NCI-H2171 (cell line): ENCODE measurements around the gene TESK2.
A peak's percentile ranks its signal among the peaks of the same experiment; 100 is the strongest.
"Not testable (repeated sequence)": the region's sequence is repeated elsewhere in the genome, so short reads cannot be mapped to it uniquely, and the experiment has no call there.

Source experiments
- DNase-seq: peaks from one replicate; lab custom pipeline; 2025; lab: John Stamatoyannopoulos, UW

TESK2 gene, protein sequence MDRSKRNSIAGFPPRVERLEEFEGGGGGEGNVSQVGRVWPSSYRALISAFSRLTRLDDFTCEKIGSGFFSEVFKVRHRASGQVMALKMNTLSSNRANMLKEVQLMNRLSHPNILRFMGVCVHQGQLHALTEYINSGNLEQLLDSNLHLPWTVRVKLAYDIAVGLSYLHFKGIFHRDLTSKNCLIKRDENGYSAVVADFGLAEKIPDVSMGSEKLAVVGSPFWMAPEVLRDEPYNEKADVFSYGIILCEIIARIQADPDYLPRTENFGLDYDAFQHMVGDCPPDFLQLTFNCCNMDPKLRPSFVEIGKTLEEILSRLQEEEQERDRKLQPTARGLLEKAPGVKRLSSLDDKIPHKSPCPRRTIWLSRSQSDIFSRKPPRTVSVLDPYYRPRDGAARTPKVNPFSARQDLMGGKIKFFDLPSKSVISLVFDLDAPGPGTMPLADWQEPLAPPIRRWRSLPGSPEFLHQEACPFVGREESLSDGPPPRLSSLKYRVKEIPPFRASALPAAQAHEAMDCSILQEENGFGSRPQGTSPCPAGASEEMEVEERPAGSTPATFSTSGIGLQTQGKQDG

DNA sequence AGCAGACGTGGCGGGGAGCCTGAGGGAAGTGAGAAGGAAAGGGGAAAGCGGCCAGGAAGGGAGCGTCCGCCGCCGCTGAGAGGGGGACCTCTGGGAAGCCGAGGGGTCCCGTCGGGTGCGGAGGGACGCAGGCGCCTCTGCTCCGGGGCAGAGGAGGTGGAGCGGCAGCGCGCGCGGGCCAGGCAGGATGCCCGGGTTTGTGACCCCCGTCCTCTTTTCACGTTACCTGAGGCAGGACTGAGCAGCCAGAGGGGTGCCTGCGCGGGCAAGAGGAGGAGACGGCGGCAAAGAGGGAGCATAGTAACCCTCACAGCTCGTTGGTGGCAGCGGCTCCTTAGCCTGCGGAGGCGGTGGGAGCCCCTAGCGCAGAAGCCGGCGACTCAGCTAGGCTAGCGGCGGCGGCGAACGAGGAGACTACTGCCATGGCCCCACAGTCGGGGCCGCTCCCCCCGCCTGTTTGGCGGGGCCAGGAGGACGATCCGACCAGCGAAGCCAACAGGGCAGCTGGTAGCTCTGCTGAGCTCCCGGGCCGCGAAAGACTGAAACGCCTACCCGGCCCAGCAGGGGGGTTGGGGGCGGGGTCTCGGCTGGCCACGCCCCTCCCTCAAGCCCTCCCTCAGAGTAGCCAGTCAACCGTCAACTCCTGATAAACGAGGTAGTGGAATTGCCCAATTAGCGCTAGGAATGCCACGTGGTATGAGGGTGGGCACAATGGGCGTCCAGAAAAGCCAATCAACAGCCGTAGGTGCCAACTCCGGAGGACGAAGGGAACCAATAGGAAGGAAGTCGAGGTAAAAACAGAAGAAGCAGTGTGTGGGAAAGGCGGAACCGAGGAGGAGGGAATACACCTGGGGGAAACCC, at the start of gene TESK2:
TSS of gene TESK2 (minus strand) at position 538 of the 861 bp plus-strand sequence. CDS start 33,378 bp downstream, outside the sequence.
- peak; percentile 98 for DNase-seq

DNA sequence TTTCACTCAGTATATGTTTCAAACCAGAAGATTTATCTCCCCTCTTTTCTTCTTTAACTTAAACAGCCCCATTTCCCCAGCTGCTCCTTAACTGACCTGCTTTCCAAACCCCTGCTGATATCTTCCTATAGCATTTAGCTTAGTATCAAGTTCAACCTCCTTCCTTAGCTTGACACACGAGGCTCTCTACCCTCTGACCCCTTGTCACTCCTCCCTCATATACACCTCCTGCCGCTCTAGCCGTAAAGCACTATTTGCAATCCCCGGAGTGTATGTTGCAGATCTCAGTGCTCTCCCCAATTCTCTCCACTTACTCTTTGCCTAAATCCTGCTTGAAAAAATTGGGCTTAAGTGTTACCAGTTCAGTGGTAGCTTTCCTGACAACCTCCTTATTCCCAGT, 45.9 kb upstream of the TESK2 start:
- DNase-seq: no peak

DNA sequence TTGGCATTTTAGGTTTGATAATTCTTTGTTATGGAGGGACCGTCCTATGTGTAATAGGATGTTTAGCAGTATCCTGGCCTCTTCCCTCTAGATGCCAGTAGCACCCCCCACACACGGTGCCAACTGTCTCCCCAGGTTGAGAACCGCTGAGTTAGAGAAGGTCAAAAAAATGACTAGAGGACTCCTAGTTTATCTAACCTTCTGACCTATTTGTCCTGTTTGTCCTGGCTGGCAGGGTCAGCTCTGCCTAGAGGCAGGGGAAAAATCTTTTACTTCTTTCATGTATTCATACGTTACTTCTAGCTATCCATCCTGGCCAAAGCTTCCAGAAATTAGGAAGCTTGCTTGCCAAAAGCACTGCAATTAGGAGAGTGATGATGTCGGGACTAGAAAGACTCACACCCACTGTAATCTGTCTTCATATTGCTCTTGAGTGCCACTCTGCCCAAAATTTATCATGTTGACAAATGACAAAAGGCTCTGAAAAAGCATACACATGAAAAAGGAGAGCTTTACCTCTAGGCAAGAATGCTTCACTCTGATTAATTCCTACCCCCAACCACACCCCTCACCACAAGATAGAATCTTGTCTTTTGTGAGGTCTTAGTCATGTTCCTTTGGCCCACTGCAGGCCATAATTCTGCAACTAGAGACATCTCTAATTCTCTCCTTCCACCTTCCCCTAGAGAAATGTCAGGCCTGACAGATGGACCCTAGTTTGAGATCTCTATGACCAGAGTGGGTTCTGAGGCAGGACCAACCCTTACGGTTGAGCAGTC, 45.2 kb upstream of the TESK2 start:
- DNase-seq: no peak

DNA sequence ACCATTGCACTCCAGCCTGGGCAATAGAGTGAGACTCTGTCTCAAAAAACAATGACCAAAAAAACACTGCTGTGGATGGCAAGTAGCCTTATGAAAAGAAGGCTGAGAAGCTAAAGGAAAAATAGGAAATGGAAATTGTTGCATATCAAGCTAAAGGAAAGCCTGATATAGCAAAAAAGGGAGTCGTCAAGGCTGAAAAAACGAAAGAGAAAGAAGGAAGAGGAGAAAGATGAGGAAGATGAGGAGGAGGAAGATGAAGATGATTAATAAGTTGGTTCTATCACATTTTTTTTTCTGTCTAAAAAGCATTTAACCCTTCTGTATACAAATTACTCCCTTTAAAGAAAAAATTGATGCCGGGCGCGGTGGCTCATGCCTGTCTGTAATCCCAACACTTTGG, 40.9 kb upstream of the TESK2 start:
- DNase-seq: no peak

DNA sequence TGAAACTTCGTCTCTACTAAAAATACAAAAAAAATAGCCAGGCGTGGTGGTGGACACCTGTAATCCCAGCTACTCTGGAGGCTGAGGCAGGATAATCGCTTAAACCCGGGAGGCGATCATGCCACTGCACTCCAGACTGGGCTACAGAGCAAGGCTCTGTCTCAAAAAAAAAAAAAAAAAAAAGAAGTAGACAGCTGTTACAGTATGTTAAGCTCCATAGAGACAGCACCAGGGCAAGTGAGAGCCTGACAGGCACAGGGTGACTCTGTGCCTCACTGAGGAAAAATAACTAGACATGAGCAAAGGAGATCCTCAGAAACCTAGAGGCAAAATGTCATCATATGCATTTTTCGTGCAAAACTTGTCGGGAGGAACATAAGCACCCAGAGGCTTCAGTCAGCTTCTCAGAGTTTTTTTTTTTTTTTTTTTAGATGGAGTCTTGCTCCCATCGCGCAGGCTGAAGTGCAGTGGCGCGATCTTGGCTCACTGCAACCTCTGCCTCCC, 39.7 kb upstream of the TESK2 start:
- peak; percentile 54 for DNase-seq

DNA sequence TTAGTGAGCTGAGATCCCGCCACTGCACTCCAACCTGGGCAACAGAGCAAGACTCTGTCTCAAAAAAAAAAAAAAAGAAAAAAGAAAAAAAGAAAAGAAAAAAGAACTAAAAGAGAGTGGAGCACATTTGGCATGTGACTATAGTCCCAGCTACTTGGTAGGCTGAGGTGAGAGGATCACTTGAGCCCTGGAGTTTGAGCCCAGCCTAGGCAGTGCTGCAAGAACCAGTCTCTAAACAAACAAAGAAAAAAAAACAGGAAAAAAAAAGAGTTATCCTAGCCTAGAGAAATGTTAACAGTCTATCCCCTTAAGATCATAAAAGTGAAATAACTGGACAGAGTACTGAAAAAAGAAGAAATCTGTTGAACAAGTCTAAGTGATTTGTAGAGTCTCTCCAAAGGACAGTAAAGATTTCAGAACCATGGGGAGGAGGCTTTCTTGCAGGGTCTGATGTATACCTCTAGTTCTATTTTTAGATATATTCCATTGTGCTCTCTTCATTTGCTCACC, 35.2 kb upstream of the TESK2 start:
- no peak for DNase-seq

DNA sequence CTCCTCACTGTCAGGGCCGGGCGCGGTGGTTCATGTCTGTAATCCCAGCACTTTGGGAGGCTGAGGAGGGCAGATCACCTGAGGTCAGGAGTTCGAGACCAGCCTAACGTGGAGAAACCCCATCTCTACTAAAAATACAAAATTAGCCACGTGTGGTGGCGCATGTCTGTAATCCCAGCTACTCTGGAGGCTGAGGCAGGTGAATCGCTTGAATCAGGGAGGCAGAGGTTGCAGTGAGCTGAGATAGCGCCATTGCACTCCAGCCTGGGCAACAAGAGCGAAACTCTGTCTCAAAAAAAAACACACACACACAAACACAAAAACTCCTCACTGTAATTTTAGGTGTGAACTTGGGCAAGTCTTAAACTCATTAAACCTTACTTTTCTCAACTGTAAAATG, 33.0 kb upstream of the TESK2 start:
- DNase-seq: not testable (repeated sequence)

DNA sequence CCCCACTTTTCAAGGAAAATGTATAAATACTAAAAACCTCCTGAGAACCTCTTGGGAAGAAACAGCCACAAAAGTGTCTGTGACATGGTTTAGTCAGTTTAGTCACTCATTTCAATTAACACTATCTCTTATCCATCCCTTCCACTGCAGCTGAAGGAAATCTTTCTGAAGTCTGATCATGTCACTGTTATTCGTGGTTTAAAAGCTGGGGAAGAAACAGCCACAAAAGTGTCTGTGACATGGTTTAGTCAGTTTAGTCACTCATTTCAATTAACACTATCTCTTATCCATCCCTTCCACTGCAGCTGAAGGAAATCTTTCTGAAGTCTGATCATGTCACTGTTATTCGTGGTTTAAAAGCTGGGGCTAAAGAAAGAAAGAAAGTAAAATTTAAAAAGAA, 32.6 kb upstream of the TESK2 start:
- DNase-seq: not testable (repeated sequence)

DNA sequence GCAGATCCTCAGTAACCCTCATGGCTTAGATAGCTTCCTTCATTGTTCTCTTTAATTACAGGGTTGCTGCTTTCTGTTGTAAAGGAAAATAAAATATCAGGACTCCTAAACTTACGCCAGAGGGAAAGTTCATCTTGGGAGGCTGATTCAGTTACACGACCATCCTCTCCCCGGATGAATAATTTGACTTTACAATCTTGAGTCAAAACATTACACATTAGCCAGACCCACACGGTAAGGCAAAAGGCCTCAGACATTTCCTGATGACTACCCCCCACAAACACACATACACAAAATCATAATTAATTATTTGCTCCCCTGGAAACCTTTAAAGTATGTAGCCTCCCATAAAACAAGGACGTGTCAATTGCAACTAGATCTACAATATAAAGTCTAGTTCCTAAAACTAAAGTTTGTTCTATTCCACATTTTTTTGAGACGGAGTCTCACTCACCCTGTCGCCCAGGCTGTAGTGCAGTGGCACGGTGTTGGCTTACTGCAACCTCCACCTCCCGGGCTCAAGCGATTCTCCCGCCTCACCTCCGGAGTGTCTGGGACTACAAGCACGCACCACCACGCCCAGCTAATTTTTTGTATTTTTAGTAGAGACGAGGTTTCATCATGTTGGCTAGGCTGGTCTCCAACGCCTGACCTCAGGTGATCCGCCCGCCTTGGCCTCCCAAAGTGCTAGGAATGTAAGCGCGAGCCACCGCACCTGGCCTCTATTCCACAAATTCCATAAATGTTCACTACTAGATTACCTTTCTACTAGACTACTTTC, 31.6 kb upstream of the TESK2 start:
- DNase-seq: no peak

DNA sequence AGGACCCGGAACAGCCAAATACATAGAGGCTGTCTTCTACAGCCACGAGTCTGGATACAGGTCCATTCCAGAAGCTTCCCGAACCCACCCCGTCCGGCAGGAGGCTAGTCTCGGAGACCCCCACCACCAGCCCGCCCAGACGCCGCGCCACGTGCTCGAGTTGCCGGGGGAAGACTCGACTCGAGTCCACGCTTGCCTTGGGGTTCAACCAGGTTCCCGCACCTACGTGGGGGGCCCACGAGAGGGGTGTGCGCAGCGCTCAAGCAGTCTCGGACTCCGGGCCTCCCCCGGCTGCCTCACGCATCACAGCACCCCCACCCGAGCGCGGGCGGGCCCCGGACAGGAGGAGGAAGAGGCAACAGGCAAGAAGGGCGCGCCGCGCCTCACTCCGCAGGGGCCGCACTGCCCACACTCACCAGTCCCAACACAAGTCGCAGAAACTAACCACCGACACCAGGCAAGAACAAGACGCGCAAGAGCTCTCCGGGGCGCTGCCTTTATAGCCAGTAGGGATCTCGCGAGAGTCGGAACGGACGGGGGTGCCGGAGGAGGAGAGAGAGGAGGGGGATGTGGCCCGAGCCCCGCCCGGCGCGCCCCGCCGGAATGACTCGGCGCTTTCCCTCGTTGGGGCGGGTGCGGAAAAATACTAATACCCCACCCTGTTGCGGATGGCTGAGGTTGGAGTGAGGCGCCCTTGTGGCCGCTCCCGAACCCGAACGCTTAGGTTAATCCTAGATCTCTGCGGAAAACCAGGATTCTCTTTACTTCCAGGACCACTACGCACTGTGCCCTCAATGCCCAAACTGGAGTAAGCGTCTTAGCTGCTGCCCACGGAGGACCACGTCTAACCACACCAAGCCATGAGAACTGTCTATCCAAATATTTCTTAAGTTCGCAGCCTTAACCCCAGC, 30.7 kb upstream of the TESK2 start, which contains the start of gene PRDX1:
TSS of gene PRDX1 (minus strand) at position 472 of the 911 bp plus-strand sequence. CDS start 2,841 bp downstream, outside the sequence.
- DNase-seq: peak; percentile 66

DNA sequence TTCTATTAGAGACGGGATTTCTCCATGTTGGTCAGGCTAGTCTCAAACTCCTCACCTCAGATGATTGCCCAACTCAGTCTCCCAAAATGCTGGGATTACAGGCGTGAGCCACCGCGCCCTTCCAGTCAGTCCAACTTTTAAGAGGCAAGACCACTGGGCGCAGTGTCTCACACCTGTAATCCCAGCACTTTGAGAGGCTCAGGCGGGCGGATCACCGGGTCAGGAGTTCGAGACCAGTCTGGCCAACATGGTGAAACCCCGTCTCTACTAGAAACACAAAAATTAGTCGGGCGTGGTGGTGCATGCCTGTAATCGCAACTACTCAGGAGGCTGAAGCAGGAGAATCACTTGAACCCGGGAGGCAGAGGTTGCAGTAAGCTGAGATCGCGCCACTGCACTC, 28.8 kb upstream of the TESK2 start:
- not testable (repeated sequence) for DNase-seq

DNA sequence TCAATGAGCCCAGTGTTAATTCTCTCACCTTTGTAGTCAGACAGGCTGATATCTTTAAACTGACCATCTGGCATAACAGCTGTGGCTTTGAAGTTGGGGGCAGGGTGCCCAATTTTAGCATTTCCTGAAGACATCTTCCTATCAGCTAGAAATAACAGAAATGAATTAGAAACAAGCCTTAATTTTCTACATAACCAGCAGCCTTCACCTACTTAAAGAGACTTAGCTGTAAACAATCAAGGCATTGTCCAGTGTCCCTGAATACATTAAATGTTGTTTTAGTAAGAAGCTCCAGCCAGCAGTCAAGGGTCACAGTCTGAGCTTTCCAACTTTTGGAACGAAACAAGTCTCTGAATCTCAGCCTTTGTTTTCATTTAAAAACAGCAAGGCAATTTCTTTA, 27.9 kb upstream of the TESK2 start:
- peak; percentile 55 for DNase-seq

DNA sequence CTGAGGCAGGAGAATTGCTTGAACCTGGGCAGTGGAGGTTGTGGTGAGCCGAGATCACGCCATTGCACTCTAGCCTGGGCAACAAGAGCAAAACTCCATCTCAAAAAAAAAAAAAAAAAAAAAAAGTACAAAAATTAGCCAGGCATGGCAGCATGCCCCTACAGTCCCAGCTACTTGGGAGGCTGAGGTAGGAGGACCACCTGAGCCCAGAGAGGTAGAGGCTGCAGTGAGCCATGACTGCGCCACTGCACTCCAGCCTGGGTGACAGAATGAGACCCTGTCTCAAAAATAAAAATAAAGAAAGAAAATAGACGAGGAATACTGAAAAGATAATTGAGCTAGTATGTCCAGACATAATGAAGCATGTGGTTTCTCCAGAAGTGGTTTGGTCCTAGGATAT, 27.4 kb upstream of the TESK2 start:
- not testable (repeated sequence) for DNase-seq

DNA sequence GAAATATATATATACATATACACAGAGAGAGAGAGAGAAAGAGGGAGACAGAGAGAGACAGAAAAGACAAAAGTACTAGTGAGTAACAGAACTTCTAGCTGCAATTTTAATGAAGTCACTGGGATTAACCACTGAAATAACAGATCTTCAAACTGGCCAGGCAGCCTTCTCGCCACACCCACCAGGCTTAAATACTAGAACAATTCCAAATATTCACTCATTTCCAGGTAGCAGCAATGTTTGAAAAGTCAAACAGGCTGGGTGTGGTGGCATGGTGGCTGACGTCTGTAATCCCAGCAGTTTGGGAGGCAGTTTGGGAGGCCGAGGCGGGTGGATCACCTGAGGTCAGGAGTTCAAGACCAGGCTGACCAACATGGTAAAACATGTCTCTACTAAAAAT, 25.5 kb upstream of the TESK2 start:
- DNase-seq: no peak

DNA sequence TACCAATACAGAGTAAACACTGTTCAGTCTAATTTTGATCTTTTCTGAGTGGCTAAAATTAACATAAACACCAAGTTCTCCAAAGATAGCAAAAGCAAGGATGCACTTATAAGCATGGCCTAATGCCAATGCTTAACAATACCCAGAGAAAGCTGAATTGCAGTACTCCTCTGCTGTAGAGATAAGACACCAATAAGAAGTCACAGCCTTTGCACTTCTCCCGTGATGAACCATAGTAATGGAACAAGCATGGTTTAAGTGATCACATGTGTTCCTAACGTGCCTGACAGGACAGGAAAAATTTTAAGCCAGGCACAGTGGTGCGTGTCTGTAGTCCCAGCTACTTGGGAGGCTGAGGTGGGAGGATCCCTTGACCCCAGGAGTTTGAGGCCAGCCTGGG, 25.1 kb upstream of the TESK2 start:
- no peak for DNase-seq

DNA sequence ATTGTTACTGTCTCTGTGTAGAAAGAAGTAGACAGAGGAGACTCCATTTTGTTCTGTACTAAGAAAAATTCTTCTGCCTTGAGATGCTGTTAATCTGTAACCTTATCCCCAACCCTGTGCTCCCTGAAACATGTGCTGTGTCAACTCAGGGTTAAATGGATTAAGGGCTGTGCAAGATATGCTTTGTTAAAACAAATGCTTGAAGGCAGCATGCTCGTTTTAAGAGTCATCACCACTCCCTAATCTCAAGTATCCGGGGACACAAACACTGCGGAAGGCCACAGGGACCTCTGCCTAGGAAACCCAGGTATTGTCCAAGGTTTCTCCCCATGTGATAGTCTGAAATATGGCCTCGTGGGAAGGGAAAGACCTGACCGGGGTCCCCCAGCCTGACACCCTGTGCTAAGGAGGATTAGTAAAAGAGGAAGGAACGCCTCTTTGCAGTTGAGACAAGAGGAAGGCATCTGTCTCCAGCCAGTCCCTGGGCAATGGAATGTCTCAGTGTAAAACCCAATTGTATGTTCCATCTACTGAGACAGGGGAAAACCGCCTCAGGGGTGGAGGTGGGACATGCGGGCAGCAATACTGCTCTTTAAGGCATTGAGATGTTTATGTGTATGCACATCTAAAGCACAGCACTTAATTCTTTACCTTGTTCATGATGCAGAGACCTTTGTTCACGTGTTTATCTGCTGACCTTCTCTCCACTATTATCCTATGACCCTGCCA, 22.7 kb upstream of the TESK2 start:
- not testable (repeated sequence) for DNase-seq

DNA sequence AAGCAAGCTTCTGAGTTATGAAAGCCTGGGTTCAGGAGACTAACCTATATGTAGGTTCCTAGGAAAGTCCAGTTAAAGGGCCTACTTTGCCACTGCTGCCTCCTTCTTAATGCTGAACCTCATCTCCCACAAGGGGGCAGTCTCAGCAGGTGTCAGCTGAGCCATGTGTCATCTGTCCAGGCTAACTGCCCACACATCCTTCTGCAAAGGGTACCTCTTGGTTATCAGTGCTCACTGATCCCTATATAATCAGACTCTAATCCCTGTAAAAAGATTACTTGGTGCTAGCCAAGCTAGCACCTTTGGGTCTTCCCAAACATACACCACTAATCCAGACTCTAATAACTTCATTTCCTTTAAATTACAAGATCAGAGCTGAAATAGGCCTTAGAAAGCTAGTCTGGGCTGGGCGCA, 21.7 kb upstream of the TESK2 start:
- DNase-seq: no peak

DNA sequence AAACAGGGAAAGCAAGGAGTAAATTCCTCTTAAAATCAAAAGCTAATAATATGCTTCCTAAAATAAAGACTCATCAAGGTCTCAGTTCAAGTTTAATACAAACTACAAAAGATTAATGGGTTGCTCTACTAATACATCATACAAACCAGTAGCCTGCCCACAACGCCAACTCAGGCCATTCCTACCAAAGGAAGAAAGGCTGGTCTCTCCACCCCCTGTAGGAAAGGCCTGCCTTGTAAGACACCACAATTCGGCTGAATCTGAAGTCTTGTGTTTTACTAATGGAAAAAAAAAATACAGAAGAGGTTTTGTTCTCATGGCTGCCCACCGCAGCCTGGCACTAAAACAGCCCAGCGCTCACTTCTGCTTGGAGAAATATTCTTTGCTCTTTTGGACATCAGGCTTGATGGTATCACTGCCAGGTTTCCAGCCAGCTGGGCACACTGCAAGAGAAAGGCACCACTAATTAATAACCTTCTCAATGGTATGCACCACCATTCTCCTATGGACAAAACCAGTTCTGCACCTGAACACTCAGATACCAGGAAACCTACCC, 20.1 kb upstream of the TESK2 start:
- DNase-seq: no peak
